K562 (cell line): Measurements from ENCODE around the gene PDE6B. TPM values are rescaled to one million over a fixed set of nuclear protein-coding genes. Genes with fewer than 3 reads are reported as not detected.
A peak's percentile ranks its signal among the peaks of the same experiment; 100 is the strongest.

Source experiments
- BRF2 ChIP-seq: IDR thresholded peaks from 3 replicates; pipeline ENCODE4 v1.6.1; 2011; ENCODE audit warnings: borderline replicate concordance, mild to moderate bottlenecking; ENCODE audit not compliant: insufficient read length, insufficient read depth
- CTCF ChIP-seq, 3 experiments: IDR thresholded peaks in 2 of 3; conservative IDR thresholded peaks in 1 of 3; 2 replicates each; pipeline ENCODE4 v1.5.1; 2011 to 2012; ENCODE audit warnings: low read length in 3 of 3, mild to moderate bottlenecking in 3 of 3, control low read depth in 2 of 3, improper control_type of control experiment in 1 of 3, inconsistent platforms in 1 of 3, low read depth in 1 of 3, mixed read lengths in 1 of 3, moderate library complexity in 1 of 3; ENCODE audit not compliant: insufficient read depth in 2 of 3
- DPF2 ChIP-seq: fragments of 450-650 bp; IDR thresholded peaks from 2 replicates; pipeline ENCODE4 v1.6.1; 2016
- EGR1 ChIP-seq: fragments of 450-650 bp; conservative IDR thresholded peaks from 2 replicates; pipeline ENCODE4 v1.6.1; 2017; ENCODE audit warnings: mild to moderate bottlenecking
- IFI16 ChIP-seq: fragments of 250-450 bp; sonication (Bioruptor Pico); IDR thresholded peaks from 2 replicates; pipeline ENCODE4 v2.1.2; 2022; ENCODE audit warnings: mild to moderate bottlenecking, inconsistent platforms
- ILF3 ChIP-seq: fragments of 450-650 bp; IDR thresholded peaks from 2 replicates; pipeline ENCODE4 v1.6.1; 2018; ENCODE audit warnings: antibody characterized with exemption, mild to moderate bottlenecking, moderate library complexity, borderline replicate concordance
- MEF2A ChIP-seq: IDR thresholded peaks from 2 replicates; pipeline ENCODE4 v1.6.1; 2011; ENCODE audit warnings: low read depth, mild to moderate bottlenecking, low read length, moderate library complexity; ENCODE audit not compliant: control insufficient read depth
- ZBTB40 ChIP-seq, 2 experiments: fragments of 450-650 bp in 1 of 2; sonication (generic) in 1 of 2; formaldehyde crosslinking in 1 of 2; IDR thresholded peaks; 2 replicates each; pipeline versions ENCODE4 v1.7.1 to v1.9.0; 2016 to 2022; ENCODE audit warnings: inconsistent platforms in 1 of 2, mild to moderate bottlenecking in 1 of 2, missing genetic modification reagents in 1 of 2
- polyA plus RNA-seq, 8 experiments: library from polyadenylated mRNA; depleted of rRNA in 4 of 8; stranded (reverse) in 5 of 8; unstranded in 3 of 8; fragments of >200 nt; fragmentation: Nextera tagmentation in 2 of 8; fragmentation: Illumina TruSeq in 1 of 8; extraction: Ambion mirVana in 2 of 8; extraction: Trizol in 1 of 8; gene quantifications; 2 replicates each; pipeline versions ENCODE4 v1.2.1 to v1.2.3, GENCODE V29; 2011 to 2014; ENCODE audit warnings: inconsistent platforms in 1 of 8, missing spikeins in 1 of 8
- total RNA-seq, 7 experiments: library from RNA; depleted of rRNA in 6 of 7; stranded (reverse); fragments of >200 nt in 6 of 7; fragmentation: Illumina TruSeq in 2 of 7; extraction: Trizol in 2 of 7; gene quantifications; 2 replicates each; pipeline versions ENCODE4 v1.2.1 to v1.2.3, GENCODE V29; 2011 to 2021; ENCODE audit warnings: low replicate concordance in 1 of 7

Gene PDE6B
- total and polyA plus RNA-seq, 9 of the 15 experiments (the other 6 are each of a cell fraction or from before 2014, with no cell fraction given), result 0.04 TPM; not detected in 8

DNA sequence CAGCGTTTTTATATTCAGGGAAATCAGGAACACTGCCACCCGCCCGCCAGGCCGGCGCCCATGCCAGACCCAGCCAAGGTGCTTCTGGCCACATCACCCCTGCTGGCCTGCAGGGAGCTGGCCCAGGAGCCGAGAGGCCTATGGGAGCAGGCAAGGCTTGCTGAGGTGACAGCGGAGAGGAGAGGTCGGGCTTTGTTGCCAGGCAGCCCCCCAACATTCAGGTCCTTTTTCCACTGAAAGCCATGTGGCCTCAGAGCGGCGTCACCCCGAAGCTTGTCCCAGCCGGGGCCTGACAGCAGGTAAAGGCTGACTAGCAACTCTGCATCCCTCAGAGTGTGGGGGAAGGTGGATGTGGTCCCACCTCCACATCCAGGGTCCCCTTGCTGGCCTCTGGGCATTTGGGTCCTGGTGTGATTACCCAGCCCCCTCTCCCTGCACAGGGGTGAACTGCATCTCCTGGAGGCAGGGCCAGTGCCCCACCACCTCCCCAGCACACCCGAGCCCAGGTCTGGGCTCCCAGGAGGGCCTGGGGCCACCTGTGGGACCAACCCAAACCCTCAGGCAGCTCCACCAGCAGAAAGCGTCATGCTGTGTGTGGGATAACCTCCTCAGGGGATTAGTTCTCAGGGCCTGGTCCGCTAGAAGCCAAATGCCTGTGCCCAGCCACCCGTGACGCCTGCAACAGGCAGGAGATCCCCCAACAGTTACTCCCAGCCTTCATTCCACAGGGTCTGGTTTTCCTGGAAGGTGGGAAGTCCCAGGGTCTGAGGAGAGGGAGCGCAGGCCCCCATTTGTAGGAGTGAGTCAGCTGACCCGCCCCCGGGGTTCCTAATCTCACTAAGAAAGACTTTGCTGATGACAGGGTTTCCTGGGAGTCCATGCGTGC is at the start of gene PDE6B (continued):
- TF ChIP-seq ZBTB40 (IDR thresholded peaks at IDR 0.05), result no peak
- TF ChIP-seq ZBTB40 (CRISPR knock-in tag; IDR thresholded peaks at IDR 0.05), result no peak
- TF ChIP-seq DPF2, result no peak
- 0 out of 6 replicates have a peak, but pooled peaks of 2 of the 3 experiments have one; percentile 8 to 9 for TF ChIP-seq CTCF (IDR thresholded peaks at IDR 0.05 in 2 of 3, conservative IDR thresholded peaks at IDR 0.05 in 1 of 3; ENCODE audit: insufficient read depth in 2 of 3, low read depth in 1 of 3, low read length in 3 of 3)
- no peak for TF ChIP-seq MEF2A
- peak; percentile 55 for TF ChIP-seq EGR1
- TF ChIP-seq IFI16, result no peak
- TF ChIP-seq ILF3, result no peak
- no peak for TF ChIP-seq BRF2
